GM23338 (cell line): ENCODE data around the gene ANKMY2.

ENCODE experiments used
- CTCF ChIP-seq, 2 experiments: fragments of 200-600 bp in 1 of 2; sonication (generic) in 1 of 2; conservative IDR thresholded peaks; 2 replicates each; pipeline versions ENCODE4 v1.5.1 to v1.6.1; 2016 to 2017; ENCODE audit warnings: antibody characterized with exemption in 2 of 2, low read depth in 2 of 2, mild to moderate bottlenecking in 2 of 2, moderate library complexity in 1 of 2
- EZH2 ChIP-seq: fragments of 200-600 bp; sonication (generic); IDR thresholded peaks from one replicate; pipeline ENCODE4 v1.8.0; 2017; ENCODE audit warnings: antibody characterized with exemption, mild to moderate bottlenecking, low read depth; ENCODE audit not compliant: unreplicated experiment
- EZH2phosphoT487 ChIP-seq: fragments of 200-600 bp; sonication (generic); IDR thresholded peaks from one replicate; pipeline ENCODE4 v1.8.1; 2018; ENCODE audit warnings: antibody characterized with exemption; ENCODE audit not compliant: unreplicated experiment
- NANOG ChIP-seq: IDR thresholded peaks from 2 replicates; pipeline ENCODE4 v1.6.1; 2016; ENCODE audit warnings: antibody characterized with exemption, borderline replicate concordance
- POLR2AphosphoS5 ChIP-seq: IDR thresholded peaks from 2 replicates; pipeline ENCODE4 v1.6.1; 2016; ENCODE audit warnings: antibody characterized with exemption, low read depth
- REST ChIP-seq: IDR thresholded peaks from one replicate; pipeline ENCODE4 v1.6.1; 2018; ENCODE audit warnings: antibody characterized with exemption; ENCODE audit not compliant: unreplicated experiment
- ZNF114 ChIP-seq: fragments of 250-450 bp; sonication (Bioruptor Pico); IDR thresholded peaks from 2 replicates; pipeline ENCODE4 v1.5.0; 2020; ENCODE audit warnings: mild to moderate bottlenecking, moderate library complexity

- TF ChIP-seq CTCF (conservative IDR thresholded peaks at IDR 0.05; ENCODE audit: low read depth in 2 of 2) (no peak), EZH2 (no peak), EZH2phosphoT487 (no peak), POLR2AphosphoS5 (no peak), REST (no peak), ZNF114 (CRISPR knock-in tag) (no peak), NANOG (no peak)
Observed at GRCh38 chr7:16651396-16652239, 6.1 kb upstream of the ANKMY2 start.
